ENCODE measurements around the gene NFIC. TPM values are rescaled to one million over a fixed set of nuclear protein-coding genes. Genes with fewer than 3 reads are reported as not detected.

The NFIC gene
- total RNA-seq, 2 donors from 2014 or later = 111 to 196 TPM

Other genes with a start within 250 kb of the NFIC start
- 1 to 10 TPM in 1 of 2 donors, under 1 TPM in 1; 0.74 to 3.0 TPM for gene GNA15, start 230.6 kb upstream of the NFIC start, total RNA-seq
- gene S1PR4, start 187.8 kb upstream of the NFIC start, total RNA-seq = under 1 TPM; 0.48 to 0.94 TPM
- gene NCLN, start 180.7 kb upstream of the NFIC start, total RNA-seq = 10 to 100 TPM; 23.3 to 24.9 TPM
- under 1 TPM in 1 of 2 donors, not detected in 1; 0.08 TPM for gene CELF5, start 141.9 kb upstream of the NFIC start, total RNA-seq
- not detected for gene SMIM24, start 113.9 kb downstream of the NFIC start, total RNA-seq
- gene SMIM44, start 116.9 kb downstream of the NFIC start, total RNA-seq = not detected
- gene DOHH, start 134.1 kb downstream of the NFIC start, total RNA-seq = 10 to 100 TPM; 14.1 to 18.4 TPM
- gene FZR1, start 139.7 kb downstream of the NFIC start, total RNA-seq = 10 to 100 TPM; 20.6 to 21.7 TPM
- not detected for gene TEKTIP1, start 172.6 kb downstream of the NFIC start, total RNA-seq
- gene MFSD12, start 191.0 kb downstream of the NFIC start, total RNA-seq = 10 to 100 TPM; 15.8 to 35.4 TPM
- gene HMG20B, start 206.4 kb downstream of the NFIC start, total RNA-seq = 10 to 100 TPM; 51.8 to 52.5 TPM
- 1 to 10 TPM in 1 of 2 donors, under 1 TPM in 1; 0.96 to 1.5 TPM for gene GIPC3, start 218.9 kb downstream of the NFIC start, total RNA-seq
- 1 to 10 TPM in 1 of 2 donors, under 1 TPM in 1; 0.67 to 1.1 TPM for gene TBXA2R, start 240.3 kb downstream of the NFIC start, total RNA-seq